WI38 (cell line): ENCODE measurements around the gene FSTL4.

Experiments used
- H3K4me3 ChIP-seq: 2 replicates; pipeline ENCODE4 v1.5.1; 2011; ENCODE audit warnings: low read depth, mild to moderate bottlenecking, control low read depth, low read length
- TF ChIP-seq, protein P1 (sequence below): IDR thresholded peaks from 2 replicates; pipeline ENCODE4 v1.5.1; 2012; ENCODE audit warnings: low read depth, mild to moderate bottlenecking, control low read depth, low read length

FSTL4 gene

DNA sequence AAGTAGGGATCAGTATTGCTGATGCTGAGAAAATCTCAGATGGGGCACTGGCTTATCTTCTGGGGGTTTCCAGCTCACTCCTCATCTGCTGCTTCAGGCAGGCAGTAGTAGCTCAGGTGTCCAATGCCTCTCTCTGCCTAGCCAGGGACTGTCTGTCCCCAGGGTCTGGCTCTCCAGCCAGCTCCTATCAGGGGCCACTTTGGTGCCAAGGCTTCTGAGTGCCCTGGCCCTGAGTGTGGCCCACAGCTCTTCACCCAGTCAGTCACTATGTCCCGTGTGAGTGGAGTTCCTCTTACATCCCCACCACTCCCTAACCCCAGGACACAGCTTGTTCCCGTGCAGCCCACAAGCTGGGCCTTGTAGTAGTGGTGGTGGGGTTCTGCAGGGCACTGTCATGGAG lies 309.0 kb downstream of the FSTL4 start:
- no peak overlapping the region for H3K4me3 ChIP-seq
- TF ChIP-seq, protein P1, sequence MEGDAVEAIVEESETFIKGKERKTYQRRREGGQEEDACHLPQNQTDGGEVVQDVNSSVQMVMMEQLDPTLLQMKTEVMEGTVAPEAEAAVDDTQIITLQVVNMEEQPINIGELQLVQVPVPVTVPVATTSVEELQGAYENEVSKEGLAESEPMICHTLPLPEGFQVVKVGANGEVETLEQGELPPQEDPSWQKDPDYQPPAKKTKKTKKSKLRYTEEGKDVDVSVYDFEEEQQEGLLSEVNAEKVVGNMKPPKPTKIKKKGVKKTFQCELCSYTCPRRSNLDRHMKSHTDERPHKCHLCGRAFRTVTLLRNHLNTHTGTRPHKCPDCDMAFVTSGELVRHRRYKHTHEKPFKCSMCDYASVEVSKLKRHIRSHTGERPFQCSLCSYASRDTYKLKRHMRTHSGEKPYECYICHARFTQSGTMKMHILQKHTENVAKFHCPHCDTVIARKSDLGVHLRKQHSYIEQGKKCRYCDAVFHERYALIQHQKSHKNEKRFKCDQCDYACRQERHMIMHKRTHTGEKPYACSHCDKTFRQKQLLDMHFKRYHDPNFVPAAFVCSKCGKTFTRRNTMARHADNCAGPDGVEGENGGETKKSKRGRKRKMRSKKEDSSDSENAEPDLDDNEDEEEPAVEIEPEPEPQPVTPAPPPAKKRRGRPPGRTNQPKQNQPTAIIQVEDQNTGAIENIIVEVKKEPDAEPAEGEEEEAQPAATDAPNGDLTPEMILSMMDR: no peak

DNA sequence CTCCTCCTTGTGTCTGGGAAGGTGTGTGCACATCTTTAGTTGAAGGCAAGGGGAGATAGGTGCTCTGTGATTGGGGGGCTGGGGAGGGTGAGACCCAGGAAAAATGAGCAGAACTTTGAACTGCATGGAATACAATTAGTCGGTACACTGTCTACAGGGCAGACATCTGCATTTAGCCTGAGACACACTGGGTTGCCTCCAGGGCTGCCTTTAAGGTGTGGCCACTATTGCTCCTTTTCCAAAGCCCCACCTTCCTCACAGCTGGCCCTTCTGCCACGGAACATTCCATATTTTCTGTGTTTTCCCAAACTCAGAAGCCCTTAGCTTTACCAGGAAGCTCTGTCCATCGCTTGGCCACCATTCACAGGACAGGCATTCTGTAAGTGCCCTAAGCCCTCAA lies 312.6 kb downstream of the FSTL4 start:
- H3K4me3 ChIP-seq: no peak overlapping the region
- TF ChIP-seq, protein P1: no peak

DNA sequence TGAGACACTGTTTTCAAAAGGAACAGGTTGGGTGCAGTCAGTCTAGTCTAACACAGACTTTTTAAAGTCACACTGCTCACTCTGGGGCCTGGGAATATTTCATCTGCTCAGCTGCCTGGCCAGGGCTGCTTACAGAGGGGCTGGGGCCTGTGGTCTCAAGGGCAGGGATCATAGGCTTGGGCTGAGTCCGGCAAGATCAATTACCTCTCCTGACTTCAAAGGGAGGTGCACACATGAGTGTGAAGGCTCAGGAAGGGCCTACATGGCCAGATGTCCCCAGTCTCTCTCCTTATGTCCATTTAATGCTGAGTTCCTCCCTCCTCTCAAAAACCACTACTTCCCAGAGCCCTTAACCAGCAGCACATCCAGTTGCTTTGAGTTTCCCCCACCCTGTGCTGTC lies 313.3 kb downstream of the FSTL4 start:
- no peak overlapping the region for H3K4me3 ChIP-seq
- TF ChIP-seq, protein P1: no peak

DNA sequence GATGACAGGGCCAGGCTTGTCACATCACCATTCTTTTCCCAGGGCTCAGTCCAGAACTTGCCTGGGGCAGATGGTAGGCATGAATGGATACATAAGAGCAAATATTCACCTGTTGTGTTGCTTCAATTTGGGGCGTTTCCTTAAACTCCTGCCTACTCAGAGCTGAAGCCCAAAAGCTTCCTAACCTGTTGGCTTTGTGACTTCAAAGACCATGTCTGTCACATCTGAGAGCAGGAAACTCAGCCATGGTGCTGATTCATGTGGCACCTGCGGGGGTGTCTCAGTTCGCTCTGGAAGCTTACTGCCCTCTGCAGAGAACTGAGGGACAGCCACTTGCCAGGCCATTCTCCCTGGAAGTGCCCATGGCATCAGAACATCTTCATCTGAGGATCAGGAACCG lies 313.9 kb downstream of the FSTL4 start:
- H3K4me3 ChIP-seq: no peak overlapping the region
- TF ChIP-seq, protein P1: no peak

DNA sequence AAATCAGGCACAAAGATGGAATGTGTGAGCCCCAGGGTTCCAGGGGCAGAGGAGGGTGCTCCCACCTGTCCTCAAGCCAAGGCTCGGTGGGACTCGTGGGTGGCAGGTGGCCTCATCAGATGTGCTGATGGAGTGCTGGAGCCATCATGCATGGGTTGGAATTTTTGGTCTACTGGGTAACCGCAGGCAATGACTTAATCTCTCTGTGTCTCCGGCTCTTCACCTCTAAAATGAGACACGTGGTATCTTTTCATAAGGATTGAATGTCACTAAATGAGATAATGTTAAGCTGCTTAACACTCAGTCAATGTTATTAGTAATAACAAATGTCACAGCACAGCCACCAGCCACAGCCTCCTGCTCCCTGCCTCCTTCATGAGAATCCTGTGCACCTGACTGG lies 315.0 kb downstream of the FSTL4 start:
- H3K4me3 ChIP-seq: no peak overlapping the region
- TF ChIP-seq, protein P1: no peak

DNA sequence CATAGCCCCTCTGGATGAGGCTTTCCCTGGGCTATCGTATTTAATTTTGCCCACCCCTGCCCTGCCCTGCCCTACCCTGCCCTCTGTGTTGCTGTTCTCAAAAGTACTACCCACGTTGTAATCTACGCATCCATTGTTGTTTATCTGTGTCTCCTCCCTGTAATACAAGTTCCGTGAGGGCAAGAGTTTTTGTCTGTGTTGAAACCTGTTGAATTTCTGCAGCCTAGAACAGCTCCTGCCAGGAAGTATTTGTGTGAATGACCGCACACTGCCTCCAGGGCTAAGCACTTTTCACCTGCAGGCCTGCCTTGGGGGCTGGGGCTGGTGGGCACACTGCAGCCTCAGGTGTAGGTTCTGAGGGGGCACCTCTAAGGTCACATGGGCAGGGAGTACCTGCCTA lies 315.7 kb downstream of the FSTL4 start:
- no peak overlapping the region for H3K4me3 ChIP-seq
- TF ChIP-seq, protein P1: no peak

DNA sequence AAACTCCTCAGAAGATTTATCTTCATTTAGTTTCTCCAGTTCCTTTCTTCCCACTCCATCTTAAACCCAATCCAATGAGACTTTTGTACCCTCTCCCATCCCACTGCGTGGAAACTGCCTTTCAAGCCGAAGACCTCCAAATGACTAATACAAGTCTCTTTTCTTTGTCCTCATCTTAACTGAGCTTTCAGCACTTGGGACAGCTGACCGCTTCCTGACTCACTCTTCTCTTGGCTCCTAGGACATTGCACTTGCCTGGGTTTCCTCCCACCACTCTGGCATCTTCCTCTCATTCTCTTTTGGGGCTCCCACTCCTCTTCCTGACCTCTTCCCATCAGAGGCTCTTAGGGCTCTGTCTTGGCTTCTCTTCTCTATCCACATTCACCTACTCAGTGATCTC lies 316.8 kb downstream of the FSTL4 start:
- TF ChIP-seq, protein P1: no peak
- H3K4me3 ChIP-seq: no peak overlapping the region
